NCI-H2081 treated with DMSO at 0.1 percent for 48 hours (cell line): ENCODE results near the gene ID4.
"Not testable (repeated sequence)": the region's sequence is repeated elsewhere in the genome, so short reads cannot be mapped to it uniquely, and the experiment has no call there.

ENCODE experiments used
- DNase-seq: peaks from one replicate; lab custom pipeline; 2025; lab: John Stamatoyannopoulos, UW

ID4 gene

DNA sequence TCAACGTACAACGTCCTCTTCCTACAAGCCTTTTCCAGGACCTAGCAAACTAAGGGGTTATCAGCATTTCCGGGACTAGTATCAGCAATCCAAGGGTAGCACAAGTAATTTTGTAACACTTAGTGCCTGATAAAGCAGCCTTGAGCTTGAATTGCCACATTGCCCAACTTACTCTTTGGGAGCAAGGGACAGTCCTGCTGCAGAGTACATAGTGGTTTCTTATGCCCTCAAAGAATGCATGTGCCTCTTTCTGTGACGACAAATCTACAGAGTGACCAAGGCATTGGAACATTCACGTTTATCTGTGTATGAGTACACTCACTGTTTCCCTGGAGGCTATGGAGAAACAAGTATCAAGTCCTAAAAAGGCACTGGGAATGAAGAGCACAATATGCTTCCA lies 3.2 kb upstream of the ID4 start:
- no peak for DNase-seq

GRCh38 chr6:19834858-19835257 lies 2.3 kb upstream of the ID4 start:
- no peak for DNase-seq

DNA sequence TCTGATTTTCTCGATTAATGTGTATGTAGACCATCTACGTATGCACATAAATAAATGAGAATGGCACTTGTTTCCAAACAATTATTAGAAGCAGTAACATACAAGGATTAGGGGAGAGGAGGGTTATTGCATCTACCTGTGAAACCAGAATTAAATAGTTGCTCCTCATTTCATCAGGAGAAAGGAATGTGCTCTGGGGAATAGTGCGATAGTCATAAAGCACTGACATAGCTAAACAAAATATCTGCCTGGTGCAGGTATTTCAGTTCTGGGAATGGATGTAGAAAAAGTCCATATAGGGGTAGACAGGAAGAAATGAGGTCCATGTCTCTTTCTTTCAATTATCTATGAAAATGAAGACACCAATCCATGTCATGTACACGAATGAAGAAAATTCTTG lies 1.6 kb upstream of the ID4 start:
- no peak for DNase-seq

GRCh38 chr6:19837511-19838441 lies 606 bp downstream of the ID4 start:
- no peak for DNase-seq

DNA sequence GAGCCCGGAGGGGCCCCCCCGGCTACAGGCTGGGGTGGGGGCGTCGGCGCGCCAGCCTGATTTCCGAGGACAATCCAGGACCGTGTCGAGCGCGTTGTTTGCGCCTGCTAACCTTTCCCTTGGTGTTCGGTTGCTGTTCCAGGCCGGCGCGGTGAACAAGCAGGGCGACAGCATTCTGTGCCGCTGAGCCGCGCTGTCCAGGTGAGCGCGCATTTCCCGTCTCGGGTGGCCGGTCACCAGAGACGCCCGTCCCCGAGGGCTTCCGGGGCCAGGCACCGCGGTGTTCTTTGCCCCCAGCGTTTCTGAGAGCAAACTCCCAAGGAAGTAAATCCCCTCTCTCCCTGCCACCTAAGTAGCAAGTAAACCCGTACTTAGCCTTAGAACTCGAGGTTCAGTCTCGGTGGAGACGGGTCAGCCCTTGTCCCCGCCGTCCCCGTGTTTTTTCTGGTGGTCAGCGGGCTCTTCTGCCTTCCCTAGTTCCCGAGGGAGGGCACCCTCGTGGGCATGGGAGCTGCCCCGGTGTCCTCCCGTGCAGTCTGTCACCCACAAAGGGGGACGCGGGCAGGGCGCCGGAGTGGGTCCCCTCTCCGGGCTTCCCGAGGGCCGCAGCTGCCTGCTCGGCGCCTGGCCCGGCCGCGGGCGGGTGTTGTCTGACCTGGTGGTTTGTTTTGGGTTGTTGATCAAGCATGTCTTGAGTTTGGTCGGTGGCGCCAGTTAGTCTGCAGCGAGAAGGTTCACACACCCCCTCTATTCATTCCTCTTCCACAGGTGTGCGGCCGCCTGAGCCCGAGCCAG lies 1.5 kb downstream of the ID4 start:
- DNase-seq, result no peak

DNA sequence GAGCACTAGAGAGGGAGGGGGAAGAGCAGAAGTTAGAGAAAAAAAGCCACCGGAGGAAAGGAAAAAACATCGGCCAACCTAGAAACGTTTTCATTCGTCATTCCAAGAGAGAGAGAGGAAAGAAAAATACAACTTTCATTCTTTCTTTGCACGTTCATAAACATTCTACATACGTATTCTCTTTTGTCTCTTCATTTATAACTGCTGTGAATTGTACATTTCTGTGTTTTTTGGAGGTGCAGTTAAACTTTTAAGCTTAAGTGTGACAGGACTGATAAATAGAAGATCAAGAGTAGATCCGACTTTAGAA lies 2.0 kb downstream of the ID4 start:
- no peak for DNase-seq

DNA sequence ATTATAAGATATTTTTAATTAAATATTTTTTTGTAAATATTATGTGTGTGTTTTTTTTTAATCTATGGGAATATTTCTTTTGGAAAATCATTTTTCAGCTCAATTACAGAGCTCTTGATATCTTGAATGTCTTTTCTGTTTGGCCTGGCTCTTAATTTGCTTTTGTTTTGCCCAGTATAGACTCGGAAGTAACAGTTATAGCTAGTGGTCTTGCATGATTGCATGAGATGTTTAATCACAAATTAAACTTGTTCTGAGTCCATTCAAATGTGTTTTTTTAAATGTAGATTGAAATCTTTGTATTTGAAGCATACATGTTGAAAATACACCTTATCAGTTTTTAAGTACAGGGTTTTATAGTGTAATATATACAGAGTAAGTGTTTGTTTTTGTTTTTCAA lies 2.6 kb downstream of the ID4 start:
- no peak for DNase-seq

DNA sequence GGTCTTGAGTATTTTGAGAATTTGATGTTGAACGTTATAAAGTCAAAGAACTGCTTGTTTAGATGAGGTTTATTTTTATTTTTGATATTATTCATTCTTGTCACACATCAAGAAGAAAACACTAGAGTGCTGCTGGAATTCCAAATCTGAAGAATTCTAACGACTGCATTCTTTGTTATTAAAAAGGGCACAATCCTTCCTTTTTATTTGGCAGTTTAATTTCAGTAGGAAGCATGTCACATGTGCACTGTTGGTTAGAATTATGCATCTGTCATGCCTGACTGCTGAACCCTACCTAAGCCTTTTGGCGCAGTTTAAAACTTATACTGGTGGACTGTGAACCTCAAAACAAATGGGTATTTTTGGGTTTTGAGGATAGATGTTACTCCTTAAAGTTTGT lies 4.0 kb downstream of the ID4 start:
- DNase-seq, result no peak

GRCh38 chr6:19842030-19842615 lies 5.0 kb downstream of the ID4 start:
- no peak for DNase-seq

DNA sequence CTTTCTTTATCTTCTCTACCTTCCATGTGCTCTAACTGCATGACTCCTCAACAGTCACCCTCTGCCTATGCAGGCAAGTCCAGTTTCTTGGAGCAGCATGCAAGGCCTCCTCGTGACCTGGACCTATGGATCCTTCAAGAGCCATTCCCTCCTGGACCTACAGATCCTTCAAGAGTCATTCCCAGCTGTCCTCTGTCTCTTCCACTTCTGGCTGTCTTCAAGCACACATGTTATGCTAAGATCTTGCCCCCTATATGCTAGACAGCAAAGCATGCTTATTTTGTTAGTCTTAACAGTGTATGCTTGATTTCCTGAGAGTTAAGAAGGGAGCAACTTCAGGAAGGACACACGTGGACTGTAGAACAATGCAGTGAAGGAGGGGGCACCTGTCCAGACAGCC lies 7.5 kb downstream of the ID4 start:
- no peak for DNase-seq

DNA sequence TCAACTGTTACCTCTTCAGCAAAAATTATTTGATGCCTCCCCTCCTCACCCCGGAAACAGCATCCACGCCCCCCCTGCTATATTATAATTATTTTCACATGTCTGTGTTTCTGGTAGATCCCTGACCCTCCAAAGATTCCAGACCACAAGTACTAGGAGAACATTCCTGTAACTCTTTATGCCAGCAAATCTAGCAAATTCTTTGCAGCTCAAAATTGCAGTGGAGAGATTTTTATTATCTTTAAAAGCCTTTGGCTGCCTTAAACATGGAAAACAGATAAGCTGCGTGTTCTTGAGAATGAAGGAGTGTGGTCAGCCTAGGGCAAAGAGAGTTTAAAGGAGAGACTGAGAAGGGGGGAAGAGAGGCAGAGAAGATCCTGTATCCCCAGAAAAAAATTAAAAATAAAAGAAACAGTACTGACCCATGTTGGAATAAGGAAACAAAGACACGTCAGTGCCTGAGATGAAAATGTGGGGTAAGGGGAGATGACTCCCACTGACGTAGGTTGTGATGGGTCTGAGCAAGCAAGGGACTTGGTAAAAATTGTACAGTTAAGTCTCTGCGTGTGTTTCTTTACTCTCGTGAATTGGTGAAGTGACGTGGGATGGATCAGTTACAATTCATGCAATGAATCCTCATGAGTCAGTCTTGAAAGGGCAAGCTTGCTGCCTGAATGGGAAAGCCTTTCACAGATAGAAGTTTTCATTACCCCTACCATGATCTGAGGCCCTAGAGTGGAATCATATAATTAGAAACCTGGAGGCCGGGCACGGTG lies 8.3 kb downstream of the ID4 start:
- no peak for DNase-seq

- no peak for DNase-seq
Measured at GRCh38 chr6:19848465-19849029, 11.4 kb downstream of the ID4 start.

GRCh38 chr6:19849196-19849595 lies 12.0 kb downstream of the ID4 start:
- no peak for DNase-seq

GRCh38 chr6:19849755-19850154 lies 12.6 kb downstream of the ID4 start:
- no peak for DNase-seq

DNA sequence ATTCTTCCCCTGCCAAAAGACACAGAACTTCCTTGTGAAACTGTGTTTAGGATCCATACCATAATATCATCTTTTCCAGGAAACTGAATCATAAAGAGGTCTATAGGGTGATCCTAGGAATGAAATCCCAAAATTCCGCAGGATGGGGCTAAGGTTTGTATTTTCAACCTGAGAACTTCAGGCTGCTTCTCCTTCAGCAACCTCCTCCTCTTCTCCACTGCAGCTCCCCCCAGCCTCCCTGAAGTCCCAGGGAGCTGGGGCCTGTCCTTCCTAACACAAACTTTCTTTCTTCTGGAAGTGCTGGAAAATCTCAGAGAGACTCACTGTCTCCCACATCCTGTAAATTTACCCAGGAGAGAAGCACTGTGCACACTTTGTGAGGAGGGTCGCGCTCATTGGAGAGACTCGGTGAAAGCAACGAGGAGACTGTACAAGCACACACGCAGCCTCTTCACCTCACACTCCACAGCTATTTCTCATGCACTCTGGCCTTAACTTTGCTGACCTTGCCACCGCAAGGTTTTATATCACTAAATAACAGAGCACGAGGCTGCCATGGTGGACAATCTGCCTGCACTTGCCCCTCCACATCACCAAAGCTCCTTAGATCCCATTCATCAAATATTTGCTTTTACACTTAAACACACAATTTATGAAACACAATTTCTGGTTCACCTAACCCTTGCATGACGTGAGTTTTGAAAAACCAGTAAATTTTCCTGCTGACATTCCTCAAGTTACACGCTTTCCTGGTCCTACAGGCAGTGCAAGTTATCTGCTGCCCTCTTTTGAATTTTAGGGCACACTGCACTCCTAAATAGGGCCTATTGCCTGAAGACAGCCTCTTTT lies 14.3 kb downstream of the ID4 start:
- peak; percentile 66 for DNase-seq

GRCh38 chr6:19852090-19852457 lies 14.9 kb downstream of the ID4 start:
- DNase-seq, result no peak

DNA sequence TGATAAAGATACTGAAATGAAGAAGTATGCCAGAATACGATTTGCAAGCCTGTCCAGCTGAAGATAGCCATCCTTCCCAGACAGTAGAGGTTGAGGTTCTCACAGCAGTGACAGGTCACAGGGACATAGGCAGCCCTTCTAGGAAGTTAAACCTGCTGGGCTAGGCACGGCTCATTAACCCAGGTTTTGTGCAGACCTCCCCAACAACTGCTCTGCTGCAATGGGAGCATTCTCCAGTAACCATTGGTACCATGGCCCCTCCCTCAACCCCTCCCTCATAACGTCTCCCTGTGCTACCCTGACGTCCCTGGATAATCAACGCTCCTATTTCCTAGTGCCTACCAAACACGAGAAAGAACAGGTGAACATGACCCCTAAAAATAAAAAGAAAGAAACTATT lies 15.8 kb downstream of the ID4 start:
- DNase-seq, result no peak

GRCh38 chr6:19854421-19855015 lies 17.3 kb downstream of the ID4 start:
- not testable (repeated sequence) for DNase-seq

DNA sequence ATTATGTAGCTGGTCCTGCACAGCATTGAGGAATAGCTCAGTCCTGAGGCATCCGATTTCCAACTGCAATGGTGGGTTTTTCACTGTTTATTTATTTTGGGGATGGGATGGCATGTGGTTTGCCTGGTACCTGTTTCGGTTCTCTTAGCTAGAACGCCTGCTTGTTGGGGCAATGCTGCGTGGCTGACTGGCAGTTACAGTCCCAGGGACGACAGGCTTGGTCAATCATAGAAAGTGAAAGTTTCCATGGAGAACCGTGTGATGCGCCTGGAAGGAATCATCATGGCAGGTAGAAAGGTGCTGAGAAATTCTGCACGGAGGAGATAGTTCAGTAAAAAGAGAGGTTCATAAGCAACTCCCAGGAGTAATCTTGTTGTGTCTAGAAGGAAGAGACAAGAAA lies 18.4 kb downstream of the ID4 start:
- no peak for DNase-seq

- DNase-seq, result no peak
Measured at GRCh38 chr6:19857139-19857538, 20.0 kb downstream of the ID4 start.

GRCh38 chr6:19857703-19858102 lies 20.5 kb downstream of the ID4 start:
- no peak for DNase-seq
